HG03025 (cell line): ENCODE data around the gene MAT1A.
A peak's percentile ranks its signal among the peaks of the same experiment; 100 is the strongest.
"Not testable (repeated sequence)": the region's sequence is repeated elsewhere in the genome, so short reads cannot be mapped to it uniquely, and the experiment has no call there.

ENCODE experiments used
- ATAC-seq: cut with Tn5 transposase; IDR thresholded peaks from one replicate; pipeline ENCODE4 v1.9.1; 2021; ENCODE audit warnings: mild to moderate bottlenecking, moderate library complexity; ENCODE audit not compliant: unreplicated experiment, low FRiP score

MAT1A gene

GRCh38 chr10:80236457-80236856, 53.0 kb downstream of the MAT1A start:
- not testable (repeated sequence) for ATAC-seq

DNA sequence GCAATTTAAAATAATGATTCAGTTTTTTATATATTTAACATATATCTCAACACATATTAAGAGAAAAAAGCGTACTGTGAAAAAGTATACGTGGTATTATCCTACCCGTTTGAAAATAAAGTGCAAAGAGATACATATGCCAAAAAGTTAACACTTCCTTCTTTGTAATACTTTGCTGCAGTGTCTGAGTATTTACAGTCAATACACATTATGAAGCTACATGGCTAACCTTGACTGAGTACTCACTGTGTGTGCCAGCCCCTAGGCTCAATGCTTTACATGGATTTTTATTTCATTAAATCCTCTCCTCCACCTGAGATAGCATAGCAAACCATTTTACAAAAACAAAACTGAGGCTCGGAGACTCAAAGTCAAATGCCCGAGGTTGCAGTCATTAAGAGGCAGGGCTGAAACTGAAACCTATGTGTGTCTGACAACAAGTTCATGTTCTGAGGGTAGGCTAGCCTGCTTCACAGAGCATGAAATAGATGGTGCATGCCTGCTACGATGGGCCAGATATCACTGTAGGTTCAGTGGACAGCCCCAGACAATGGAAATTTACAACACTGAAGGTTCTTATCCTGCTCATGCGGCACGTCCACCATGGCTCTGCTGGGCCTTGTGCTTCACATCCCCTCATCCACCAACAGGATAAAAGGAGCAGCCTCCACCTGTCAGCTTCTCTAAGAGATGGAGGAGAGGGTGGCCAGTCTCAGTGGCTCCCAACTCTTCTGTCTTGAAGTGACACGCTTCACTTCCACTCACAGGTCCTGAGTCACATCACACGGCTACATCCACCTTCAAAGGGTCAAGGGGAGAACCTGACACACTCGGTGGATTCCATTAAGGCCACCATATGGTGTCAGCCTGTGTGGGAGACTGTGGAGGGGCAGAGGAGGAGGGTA, 54.9 kb downstream of the MAT1A start:
- peak; percentile 99 for ATAC-seq

DNA sequence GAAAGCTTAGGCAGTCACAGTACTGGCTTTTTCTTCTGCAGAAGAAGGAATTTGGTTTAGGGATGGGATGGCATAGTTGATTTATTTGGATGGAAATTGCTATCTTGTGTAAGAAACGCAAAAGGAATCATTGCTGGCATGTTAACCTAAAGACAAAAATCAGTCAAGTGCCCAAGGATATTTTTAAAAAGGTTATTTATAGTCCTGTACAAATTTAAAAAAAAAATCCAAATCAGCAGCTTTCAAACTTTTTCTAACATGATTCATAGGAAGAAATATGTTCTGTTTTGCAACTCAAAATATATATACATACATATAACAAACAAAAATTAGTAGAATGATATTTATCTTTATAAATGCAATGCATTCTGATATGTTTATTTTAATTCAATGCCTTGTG, 55.6 kb downstream of the MAT1A start:
- ATAC-seq: not testable (repeated sequence)

DNA sequence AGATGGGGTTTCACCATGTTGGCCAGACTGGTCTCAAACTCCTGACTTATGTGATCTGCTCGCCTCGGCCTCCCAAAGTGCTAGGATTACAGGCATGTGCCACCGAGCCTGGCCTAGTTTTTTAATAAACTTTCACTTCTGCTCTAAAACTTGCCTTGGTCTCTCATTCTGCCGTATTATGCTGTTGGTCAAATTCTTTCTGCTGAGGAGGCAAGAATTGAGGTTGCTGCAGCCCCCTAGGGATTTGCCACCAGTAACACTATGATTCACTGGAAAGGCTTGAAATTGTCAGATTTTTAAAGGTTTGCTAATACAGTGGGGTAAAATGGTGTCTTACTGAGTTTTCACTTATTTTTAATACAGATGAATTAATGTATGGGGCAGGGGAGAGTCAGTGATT, 62.7 kb downstream of the MAT1A start:
- not testable (repeated sequence) for ATAC-seq

DNA sequence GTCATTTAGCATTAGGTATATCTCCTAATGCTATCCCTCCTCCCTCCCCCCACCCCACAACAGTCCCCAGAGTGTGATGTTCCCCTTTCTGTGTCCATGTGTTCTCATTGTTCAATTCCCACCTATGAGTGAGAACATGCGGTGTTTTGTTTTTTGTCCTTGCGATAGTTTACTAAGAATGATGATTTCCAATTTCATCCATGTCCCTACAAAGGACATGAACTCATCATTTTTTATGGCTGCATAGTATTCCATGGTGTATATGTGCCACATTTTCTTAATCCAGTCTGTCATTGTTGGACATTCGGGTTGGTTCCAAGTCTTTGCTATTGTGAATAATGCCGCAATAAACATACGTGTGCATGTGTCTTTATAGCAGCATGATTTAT, 66.4 kb downstream of the MAT1A start:
- ATAC-seq: not testable (repeated sequence)
